ENCODE results near the gene DCTN1.

GRCh38 chr2:74427551-74427950 lies 47.4 kb upstream of the DCTN1 start:
- no peak for TF ChIP-seq CTCF (IDR thresholded peaks at IDR 0.05)
- TF ChIP-seq POLR2A (IDR thresholded peaks at IDR 0.05) = no peak

Data from Peyer's patch (tissue), 4 donors.